Dermis microvascular lymphatic vessel endothelial cell (primary cell): Measurements from ENCODE around the gene ABCC12. TPM values are rescaled to one million over a fixed set of nuclear protein-coding genes. Genes with fewer than 3 reads are reported as not detected.

ENCODE experiments used
- DNase-seq, 2 donors: peaks; one replicate each; pipeline versions ENCODE4 v3.0.0 to v3.0.0-alpha.2; 2010; ENCODE audit warnings: low read depth in 2 of 2
- total RNA-seq: library from RNA; depleted of rRNA; stranded (reverse); fragments of >200 nt; gene quantifications from 2 replicates; pipeline ENCODE4 v1.2.1, GENCODE V29; 2014

ABCC12 gene
- total RNA-seq, 1 donor from 2014 or later = not detected

GRCh38 chr16:48132696-48133095 lies 23.1 kb downstream of the ABCC12 start:
- DNase-seq = no peak

DNA sequence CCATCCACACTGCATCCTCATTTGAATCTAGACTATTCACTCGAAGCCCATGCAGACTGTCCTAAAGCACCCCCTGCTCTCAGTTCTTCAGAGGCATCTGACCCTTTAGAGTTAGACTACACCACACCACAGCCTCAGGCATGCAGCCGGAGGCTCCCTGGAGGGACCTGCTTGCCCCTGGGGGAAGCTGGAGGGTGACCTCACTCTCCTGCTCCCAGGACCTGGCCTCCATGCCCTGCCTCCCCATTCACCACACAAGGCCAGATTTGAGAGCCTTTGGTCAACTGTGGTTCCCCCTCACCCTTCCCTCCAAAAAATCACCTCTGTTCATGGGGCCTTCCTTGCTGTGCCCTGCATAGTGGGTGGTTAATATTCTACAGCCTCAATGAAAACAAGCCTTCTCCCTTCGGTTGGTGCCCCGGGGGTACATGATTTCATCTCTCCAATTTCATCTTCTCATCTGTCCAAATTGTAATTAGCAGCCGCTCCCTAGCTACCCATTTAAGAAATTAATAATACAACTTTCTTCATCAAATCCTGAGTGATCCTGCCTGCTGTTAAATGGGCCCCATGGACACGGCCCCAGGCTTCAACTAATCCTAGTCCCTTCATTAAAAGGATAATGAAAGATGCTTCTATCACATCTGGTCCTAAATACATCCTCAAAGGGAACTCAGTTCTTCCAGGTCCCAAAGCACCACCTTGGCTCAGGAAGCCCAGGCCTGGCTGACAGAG lies 24.4 kb downstream of the ABCC12 start:
- no peak for DNase-seq

DNA sequence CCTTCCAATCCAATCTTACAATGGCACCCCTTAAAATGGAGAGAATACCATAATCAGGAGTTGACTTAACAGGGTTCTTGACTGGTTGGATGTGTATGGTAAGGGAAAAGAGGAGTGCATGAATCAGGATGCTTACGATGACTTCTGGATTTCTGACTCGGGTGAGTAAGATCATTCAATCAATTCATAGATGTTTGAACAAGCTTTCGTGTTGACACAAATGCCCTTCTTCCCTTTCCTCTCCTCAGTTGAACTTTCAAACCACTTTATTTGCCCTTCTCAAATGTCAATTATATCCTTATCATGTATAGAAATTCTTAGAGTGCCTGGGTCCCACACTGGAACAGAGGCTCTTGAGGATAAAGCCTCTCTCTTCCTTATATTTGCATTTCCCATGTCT lies 25.9 kb downstream of the ABCC12 start:
- no peak for DNase-seq

- DNase-seq = no peak
Measured at GRCh38 chr16:48128769-48129168, 27.0 kb downstream of the ABCC12 start.

DNA sequence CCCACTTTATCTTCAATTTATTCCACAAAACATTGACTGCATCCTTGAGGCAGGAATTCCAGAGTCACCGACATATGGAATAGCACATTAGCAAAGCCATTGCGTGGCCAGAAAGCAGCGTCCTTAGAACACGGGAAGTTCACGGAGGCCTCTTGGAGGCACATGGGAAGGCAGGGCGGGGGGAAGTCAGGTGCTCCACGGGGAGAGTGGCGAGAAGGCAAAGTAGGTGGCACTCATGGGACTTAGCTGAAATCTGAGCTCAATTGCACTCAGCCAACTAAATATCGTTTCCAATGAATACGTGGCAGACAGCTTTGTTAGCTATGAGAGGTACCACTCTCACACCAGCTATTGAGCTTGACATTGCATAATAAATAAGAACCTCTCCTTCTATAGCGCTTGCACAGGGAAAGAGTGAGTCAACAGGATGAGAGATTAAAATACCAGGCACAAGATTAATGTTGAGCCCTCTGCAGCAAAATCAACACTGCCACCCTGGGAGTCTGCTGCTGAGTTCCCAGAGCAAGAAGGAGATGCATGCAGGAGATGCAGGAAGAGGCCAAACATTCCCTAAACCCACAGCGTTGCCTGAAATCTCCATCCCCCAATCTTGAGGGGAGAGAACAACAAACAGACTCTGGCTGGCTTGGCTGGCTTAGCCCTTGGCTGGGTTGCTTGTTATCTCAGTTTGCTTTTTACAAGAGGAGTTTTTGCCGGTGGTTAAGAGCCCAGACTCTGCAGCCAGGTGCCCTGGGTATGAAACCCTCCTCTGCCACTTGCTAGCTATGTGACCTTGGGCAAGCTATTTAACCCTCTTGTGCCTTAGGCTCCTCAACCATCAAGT lies 28.8 kb downstream of the ABCC12 start:
- DNase-seq = peak in 1 of 2 donors; percentile 61

DNA sequence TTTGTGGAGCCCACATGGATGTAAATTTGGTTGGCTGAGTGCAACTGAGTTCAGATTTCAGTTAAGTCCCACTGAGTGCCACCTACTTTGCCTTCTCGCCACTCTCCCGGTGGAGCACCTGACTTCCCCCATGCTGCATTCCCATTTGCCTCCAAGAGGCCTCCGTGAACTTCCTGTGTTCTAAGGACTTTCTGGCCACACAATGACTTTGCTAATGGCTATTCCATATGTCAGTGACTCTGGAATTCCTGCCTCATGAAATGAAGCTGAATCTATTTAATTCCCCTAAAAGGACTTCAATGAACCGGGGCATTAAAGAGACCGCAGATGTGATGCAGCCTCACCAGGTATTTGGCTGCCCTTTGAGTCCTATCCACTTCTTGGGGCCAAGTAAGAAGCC lies 29.9 kb downstream of the ABCC12 start:
- no peak for DNase-seq

- DNase-seq = no peak
Measured at GRCh38 chr16:48124266-48124665, 31.5 kb downstream of the ABCC12 start.

DNA sequence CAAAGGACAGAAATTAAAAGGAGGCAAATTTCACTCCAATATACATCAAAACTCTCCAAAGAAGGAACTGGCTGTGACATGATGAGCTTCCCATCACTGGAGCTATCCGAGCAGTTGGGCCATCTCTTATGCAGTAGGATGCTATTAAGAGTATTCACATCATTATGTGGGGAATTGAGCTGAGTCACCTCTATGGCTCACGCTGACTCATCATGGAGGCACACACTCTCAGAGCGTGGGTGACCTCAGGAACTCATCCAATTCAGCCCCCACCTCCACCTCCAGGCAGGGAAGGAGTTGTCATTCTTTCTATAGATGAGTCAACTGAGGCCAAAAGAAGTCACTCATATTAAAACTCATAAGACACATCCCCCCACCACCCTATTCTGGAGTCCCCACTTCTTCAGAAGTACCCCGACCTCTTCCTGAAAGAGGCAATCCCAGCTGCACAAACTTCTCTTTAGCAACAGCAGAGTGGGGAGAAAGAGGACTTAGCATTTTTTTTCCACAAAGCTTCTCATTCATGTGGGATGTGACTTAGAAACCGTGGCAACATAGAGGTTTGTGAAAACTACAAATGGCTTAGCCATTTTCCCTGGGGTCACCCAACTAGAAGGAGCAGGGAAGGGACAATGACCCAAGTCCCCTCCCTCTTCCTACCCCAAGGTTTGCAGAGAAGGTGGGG lies 32.5 kb downstream of the ABCC12 start:
- DNase-seq = peak in 1 of 2 donors; percentile 83

GRCh38 chr16:48121276-48121675 lies 34.5 kb downstream of the ABCC12 start:
- no peak for DNase-seq

GRCh38 chr16:48118841-48119240 lies 37.0 kb downstream of the ABCC12 start:
- DNase-seq = no peak

- DNase-seq = peak; percentile 3 to 50
Measured at GRCh38 chr16:48117217-48118105, 38.3 kb downstream of the ABCC12 start.

DNA sequence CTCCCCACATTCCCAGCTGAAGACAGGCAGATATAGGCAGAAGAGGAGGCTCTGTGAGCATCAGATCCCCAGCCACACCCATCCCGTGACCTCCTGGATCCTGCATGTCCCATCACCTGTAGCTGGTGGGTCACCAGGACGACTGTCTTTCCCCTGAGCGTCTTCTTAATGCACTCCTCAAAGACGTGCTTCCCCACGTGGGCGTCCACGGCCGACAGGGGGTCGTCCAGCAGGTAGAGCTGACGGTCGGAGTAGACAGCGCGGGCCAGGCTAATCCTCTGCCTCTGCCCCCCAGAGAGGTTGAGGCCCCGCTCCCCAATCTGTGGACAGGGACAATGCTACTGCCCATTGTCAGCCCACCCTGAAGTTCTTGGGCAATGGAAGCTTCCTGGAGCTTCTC lies 40.5 kb downstream of the ABCC12 start:
- no peak for DNase-seq

DNA sequence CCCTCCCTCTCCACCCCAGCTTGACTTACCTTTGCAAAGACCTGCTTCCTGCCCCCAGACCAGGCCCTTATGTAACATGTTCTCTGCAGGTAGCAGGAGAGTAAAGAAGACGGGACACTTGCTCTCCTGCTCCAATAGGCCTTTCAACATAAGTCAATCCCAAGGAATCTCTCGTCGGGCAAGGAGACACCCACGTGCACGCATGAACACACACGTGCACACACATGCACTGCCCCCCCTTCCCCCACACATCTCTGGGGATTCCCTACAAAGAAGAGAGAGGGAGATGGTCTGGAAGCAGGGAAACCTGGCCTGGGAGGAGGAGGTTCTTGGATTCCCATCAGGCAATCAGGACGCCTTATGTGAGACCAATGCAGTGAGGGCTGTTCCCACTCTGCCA lies 41.4 kb downstream of the ABCC12 start:
- no peak for DNase-seq

GRCh38 chr16:48113471-48113870 lies 42.3 kb downstream of the ABCC12 start:
- DNase-seq = peak in 1 of 2 donors; percentile 4

DNA sequence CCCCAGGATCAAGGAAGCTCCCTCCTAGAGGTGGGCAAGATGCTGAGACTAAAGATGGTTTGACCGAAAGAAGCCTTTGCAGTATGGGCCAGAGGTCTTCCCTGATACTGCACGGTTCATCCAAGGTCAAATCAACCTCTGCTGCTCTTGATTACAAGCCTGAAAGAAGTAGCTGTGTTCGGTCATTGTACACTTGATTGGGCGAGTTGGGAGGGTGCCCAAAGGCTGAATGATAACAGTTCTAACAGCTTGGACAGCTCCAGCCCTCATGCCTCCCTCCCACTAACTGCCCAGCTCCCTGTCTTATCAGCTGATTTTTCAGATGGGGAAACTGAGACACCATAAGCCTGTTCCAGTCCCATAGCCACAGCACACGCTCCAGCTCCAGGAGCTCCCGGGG lies 42.8 kb downstream of the ABCC12 start:
- DNase-seq = no peak

GRCh38 chr16:48112600-48112999 lies 43.2 kb downstream of the ABCC12 start:
- no peak for DNase-seq

GRCh38 chr16:48110982-48111381 lies 44.8 kb downstream of the ABCC12 start:
- no peak for DNase-seq

GRCh38 chr16:48110000-48110399 lies 45.8 kb downstream of the ABCC12 start:
- no peak for DNase-seq

DNA sequence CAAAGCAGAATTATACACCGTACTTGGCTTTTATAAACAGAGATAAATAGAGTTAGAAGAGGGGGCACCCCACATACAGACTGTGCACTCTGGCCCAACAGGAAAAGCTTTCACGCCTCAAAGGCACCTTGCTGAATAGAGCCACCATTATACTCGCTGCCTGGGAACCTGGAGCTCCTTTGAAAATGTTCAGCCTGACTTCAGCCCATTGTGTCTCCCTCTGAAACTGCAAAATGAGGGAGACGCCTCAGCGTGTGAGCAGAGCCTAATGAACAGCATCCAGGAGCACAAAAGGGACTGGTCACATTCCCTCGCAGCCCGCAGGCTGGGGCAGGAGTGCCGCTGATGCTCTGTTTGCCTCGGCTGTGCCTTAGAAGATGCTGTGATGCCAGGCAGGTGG lies 46.3 kb downstream of the ABCC12 start:
- DNase-seq = no peak

DNA sequence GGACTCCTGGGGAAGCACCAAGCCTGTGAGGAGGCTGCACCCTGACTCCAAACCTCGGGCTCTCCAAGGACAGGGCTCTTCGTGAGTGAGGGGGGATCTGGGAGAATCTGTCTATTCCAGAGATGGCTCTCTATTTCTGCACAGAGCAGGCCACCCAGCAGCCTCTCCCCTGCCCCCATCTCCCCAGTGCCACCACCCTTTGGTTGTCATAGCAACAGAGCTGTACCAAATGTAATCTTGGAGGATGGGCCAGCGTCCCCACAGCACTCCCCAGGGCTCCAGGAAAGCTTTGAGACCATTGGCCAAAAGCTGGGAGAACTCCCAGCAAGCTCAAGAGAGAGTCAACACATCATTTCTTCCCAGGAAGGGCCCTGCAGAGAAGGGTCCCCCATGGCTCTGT lies 49.3 kb downstream of the ABCC12 start:
- no peak for DNase-seq
